SH-SY5Y (cell line): Measurements from ENCODE around the gene POGK.

Experiments
- GATA2 ChIP-seq: IDR thresholded peaks from 2 replicates; pipeline ENCODE4 v1.6.1; 2011; ENCODE audit warnings: mild to moderate bottlenecking, low read depth, low read length
- GATA3 ChIP-seq: IDR thresholded peaks from 2 replicates; pipeline ENCODE4 v1.6.1; 2011; ENCODE audit warnings: low read depth, mild to moderate bottlenecking, low read length, moderate library complexity

Gene POGK

GRCh38 chr1:166838766-166839599 is at the start of gene POGK:
Gene POGK (plus strand): TSS chr1:166839475. CDS start chr1:166840957, 1,482 bp downstream.
- no peak for TF ChIP-seq GATA3
- no peak for TF ChIP-seq GATA2

GRCh38 chr1:166796620-166797236 is 42.5 kb upstream of the POGK start:
- no peak for TF ChIP-seq GATA3

- TF ChIP-seq GATA2, result no peak
- TF ChIP-seq GATA3, result no peak
Measured at GRCh38 chr1:166808952-166809351, 30.3 kb upstream of the POGK start.

- TF ChIP-seq GATA3, result no peak
- no peak for TF ChIP-seq GATA2
Measured at GRCh38 chr1:166811691-166812090, 27.6 kb upstream of the POGK start.

- TF ChIP-seq GATA2 (no peak), GATA3 (no peak)
Measured at GRCh38 chr1:166813508-166814223, 25.6 kb upstream of the POGK start.

GRCh38 chr1:166814611-166815010 is 24.7 kb upstream of the POGK start:
- TF ChIP-seq GATA3, result no peak

GRCh38 chr1:166819974-166820373 is 19.3 kb upstream of the POGK start:
- no peak for TF ChIP-seq GATA3
- no peak for TF ChIP-seq GATA2

GRCh38 chr1:166822385-166822784 is 16.9 kb upstream of the POGK start:
- TF ChIP-seq GATA3 (no peak), GATA2 (no peak)

- TF ChIP-seq GATA3 (no peak), GATA2 (no peak)
Measured at GRCh38 chr1:166827426-166827825, 11.8 kb upstream of the POGK start.

GRCh38 chr1:166836733-166837132 is 2.5 kb upstream of the POGK start:
- TF ChIP-seq GATA2, result no peak
- no peak for TF ChIP-seq GATA3

- TF ChIP-seq GATA3 (no peak), GATA2 (no peak)
Measured at GRCh38 chr1:166839600-166840308, 479 bp downstream of the POGK start.

- TF ChIP-seq GATA2 (no peak), GATA3 (no peak)
Measured at GRCh38 chr1:166840309-166841274, 1.3 kb downstream of the POGK start.

GRCh38 chr1:166843322-166843721 is 4.0 kb downstream of the POGK start:
- TF ChIP-seq GATA3 (no peak), GATA2 (no peak)
